Measurements from ENCODE around the gene PLEKHH1. TPM values are rescaled to one million over a fixed set of nuclear protein-coding genes. Genes with fewer than 3 reads are reported as not detected.
"Not testable (repeated sequence)": the region's sequence is repeated elsewhere in the genome, so short reads cannot be mapped to it uniquely, and the experiment has no call there.

The PLEKHH1 gene
- total RNA-seq, 1 experiment from 2014 or later, result 32.4 TPM

- H3K9me3 Mint-ChIP-seq (ENCODE audit: unreplicated experiment), result no peaks in the 10 kb centered on the region
- peaks cover 17% of the 10 kb centered on the region for H3K36me3 Mint-ChIP-seq (ENCODE audit: insufficient read depth, unreplicated experiment)
- H3K4me3 Mint-ChIP-seq (ENCODE audit: unreplicated experiment), result no peak overlapping the region
- CTCF ChIA-PET, result interaction anchor here (1.7 kb wide), 1 partner anchor 12 kb away, joined by 10 read pairs; no protein-coding TSS in a partner anchor
- POLR2A ChIA-PET, result no interaction called here
- Histone ChIP-seq H3K27me3 (replicated peaks; ENCODE audit: control insufficient read depth, insufficient read depth, low read length) (no peaks in the 10 kb centered on the region), H3K4me3 (ENCODE audit: low read depth, low read length) (no peak overlapping the region), H3K9me3 (no peaks in the 10 kb centered on the region), H3K4me1 (peaks cover 7% of the 10 kb centered on the region), H3K36me3 (ENCODE audit: control insufficient read depth, insufficient read depth, low read length) (no peaks in the 10 kb centered on the region)
- DNase-seq, result no peak
- intact Hi-C loops (cut with micrococcal nuclease; ENCODE audit: unreplicated experiment), result no loop called here
- no TSS peak for BruUV-seq (replicated peaks)
- no peak overlapping the region for H3K27ac Mint-ChIP-seq (ENCODE audit: unreplicated experiment)
- peaks cover 7% of the 10 kb centered on the region for H3K4me1 Mint-ChIP-seq (ENCODE audit: low read depth, unreplicated experiment)
- no peaks in the 10 kb centered on the region for H3K27me3 Mint-ChIP-seq (ENCODE audit: insufficient read depth, unreplicated experiment)
- no peak for TF ChIP-seq CTCF (IDR thresholded peaks at IDR 0.05; ENCODE audit: insufficient read depth in 1 of 2, low read depth in 1 of 2, low read length in 1 of 2, severe bottlenecking in 1 of 2, unreplicated experiment in 1 of 2)
These were observed 6.0 kb downstream of the PLEKHH1 start for GRCh38 chr14:67539116-67539515.

GRCh38 chr14:67541448-67542387 is 8.6 kb downstream of the PLEKHH1 start:
- no peaks in the 10 kb centered on the region for H3K27me3 Mint-ChIP-seq (ENCODE audit: insufficient read depth, unreplicated experiment)
- peak overlapping the region; percentile 37 for H3K4me3 ChIP-seq (ENCODE audit: low read depth, low read length)

GRCh38 chr14:67542620-67543019 is 9.5 kb downstream of the PLEKHH1 start:
- ChIA-PET POLR2A (interaction anchor here (0.8 to 1.9 kb wide), 6 partner anchors 10 to 115 kb away, joined by 3 to 20 read pairs (median 4); partner anchors contain the start of genes PIGH and PLEKHH1), CTCF (interaction anchor here (0.9 to 2.1 kb wide), 7 partner anchors 10 to 162 kb away, joined by 5 to 20 read pairs (median 8); partner anchors contain the start of gene PLEKHH1)
- Mint-ChIP-seq H3K36me3 (ENCODE audit: insufficient read depth, unreplicated experiment) (peaks cover 29% of the 10 kb centered on the region), H3K4me3 (ENCODE audit: unreplicated experiment) (peak overlapping the region; percentile 84)
- H3K9me3 Mint-ChIP-seq (ENCODE audit: unreplicated experiment); H3K27me3 ChIP-seq (replicated peaks; ENCODE audit: control insufficient read depth, insufficient read depth, low read length); H3K4me3 ChIP-seq (ENCODE audit: low read depth, low read length); intact Hi-C loops (cut with micrococcal nuclease; ENCODE audit: unreplicated experiment); H3K9me3 ChIP-seq; H3K36me3 ChIP-seq (ENCODE audit: control insufficient read depth, insufficient read depth, low read length); H3K27me3 Mint-ChIP-seq (ENCODE audit: insufficient read depth, unreplicated experiment); H3K4me1 ChIP-seq; DNase-seq; H3K27ac Mint-ChIP-seq (ENCODE audit: unreplicated experiment); H3K4me1 Mint-ChIP-seq (ENCODE audit: low read depth, unreplicated experiment); BruUV-seq (replicated peaks): not testable (repeated sequence)

More at GRCh38 chr14:67541448-67542387, 8.6 kb downstream of the PLEKHH1 start:
- TSS peak; percentile 96 for BruUV-seq (replicated peaks)
- H3K9me3 Mint-ChIP-seq (ENCODE audit: unreplicated experiment), result no peaks in the 10 kb centered on the region
- peaks cover 29% of the 10 kb centered on the region for H3K36me3 Mint-ChIP-seq (ENCODE audit: insufficient read depth, unreplicated experiment)
- peaks cover 7% of the 10 kb centered on the region; the same call in 1 of the 2 replicates for H3K4me1 ChIP-seq
- intact Hi-C loops (cut with micrococcal nuclease; ENCODE audit: unreplicated experiment), result loop anchor here (1.0 kb wide), 2 partner anchors 8 to 16 kb away; partner anchors contain the start of gene PLEKHH1
- ChIA-PET CTCF (interaction anchor here (0.9 to 2.1 kb wide), 12 partner anchors 9 to 163 kb away, joined by 3 to 20 read pairs (median 6); partner anchors contain the start of genes PIGH and PLEKHH1), POLR2A (interaction anchor here (0.6 to 1.9 kb wide), 11 partner anchors 9 to 130 kb away, joined by 3 to 20 read pairs (median 4); partner anchors contain the start of genes PIGH, PLEK2 and PLEKHH1)
- H3K4me3 Mint-ChIP-seq (ENCODE audit: unreplicated experiment), result peak overlapping the region; percentile 84
- H3K27me3 ChIP-seq (replicated peaks; ENCODE audit: control insufficient read depth, insufficient read depth, low read length), result no peaks in the 10 kb centered on the region
- TF ChIP-seq CTCF (IDR thresholded peaks at IDR 0.05; ENCODE audit: insufficient read depth in 1 of 2, low read depth in 1 of 2, low read length in 1 of 2, severe bottlenecking in 1 of 2, unreplicated experiment in 1 of 2), result no peak
- DNase-seq, result peak; percentile 83 to 91
- H3K27ac Mint-ChIP-seq (ENCODE audit: unreplicated experiment), result peak overlapping the region; percentile 95
- no peaks in the 10 kb centered on the region for H3K9me3 ChIP-seq
- peaks cover 7% of the 10 kb centered on the region for H3K4me1 Mint-ChIP-seq (ENCODE audit: low read depth, unreplicated experiment)
- no peaks in the 10 kb centered on the region for H3K36me3 ChIP-seq (ENCODE audit: control insufficient read depth, insufficient read depth, low read length)

All from Caco-2 (cell line).